Stimulated activated CD8-positive, alpha-beta memory T cell treated with anti-CD3 and anti-CD28 coated beads, Interleukin-4, amount 100 ng/mL, for 1 hour (primary cell): Measurements from ENCODE around the gene PRKCI.
"Not testable (repeated sequence)": the region's sequence is repeated elsewhere in the genome, so short reads cannot be mapped to it uniquely, and the experiment has no call there.

Source experiments
- DNase-seq, 2 donors: peaks; one replicate each; pipeline ENCODE4 v3.0.0-alpha.2; 2020; ENCODE audit warnings: low read depth in 2 of 2, low spot score in 1 of 2

Gene PRKCI

GRCh38 chr3:170222647-170223541 is 670 bp downstream of the PRKCI start:
- peak; percentile 1 to 3 for DNase-seq

- no peak for DNase-seq
These were observed 2.9 kb downstream of the PRKCI start for GRCh38 chr3:170225166-170225565.

GRCh38 chr3:170226426-170226960 is 4.3 kb downstream of the PRKCI start:
- DNase-seq, result no peak

- DNase-seq, result no peak
These were observed 6.0 kb downstream of the PRKCI start for GRCh38 chr3:170228093-170228766.

- no peak for DNase-seq
These were observed 10.0 kb downstream of the PRKCI start for GRCh38 chr3:170232266-170232665.

GRCh38 chr3:170233530-170233929 is 11.3 kb downstream of the PRKCI start:
- DNase-seq, result no peak

GRCh38 chr3:170240142-170240541 is 17.9 kb downstream of the PRKCI start:
- no peak for DNase-seq

GRCh38 chr3:170240671-170241070 is 18.4 kb downstream of the PRKCI start:
- no peak for DNase-seq

- no peak for DNase-seq
These were observed 22.4 kb downstream of the PRKCI start for GRCh38 chr3:170244576-170244975.

- no peak for DNase-seq
These were observed 25.7 kb downstream of the PRKCI start for GRCh38 chr3:170247875-170248274.

GRCh38 chr3:170256597-170256996 is 34.4 kb downstream of the PRKCI start:
- no peak for DNase-seq

- DNase-seq, result no peak
These were observed 34.9 kb downstream of the PRKCI start for GRCh38 chr3:170257145-170257544.

GRCh38 chr3:170258105-170258487 is 35.9 kb downstream of the PRKCI start:
- no peak for DNase-seq

- DNase-seq, result no peak
These were observed 37.7 kb downstream of the PRKCI start for GRCh38 chr3:170259907-170260306.

GRCh38 chr3:170267793-170268192 is 45.6 kb downstream of the PRKCI start:
- DNase-seq, result no peak

GRCh38 chr3:170269673-170270254 is 47.5 kb downstream of the PRKCI start:
- DNase-seq, result not testable (repeated sequence)

- no peak for DNase-seq
These were observed 48.2 kb downstream of the PRKCI start for GRCh38 chr3:170270282-170270881.

- DNase-seq, result no peak
These were observed 52.4 kb downstream of the PRKCI start for GRCh38 chr3:170274641-170275040.

GRCh38 chr3:170275832-170276231 is 53.6 kb downstream of the PRKCI start:
- DNase-seq, result no peak

GRCh38 chr3:170277311-170277710 is 55.1 kb downstream of the PRKCI start:
- not testable (repeated sequence) for DNase-seq

- no peak for DNase-seq
These were observed 55.8 kb downstream of the PRKCI start for GRCh38 chr3:170277833-170278580.
